COR-L47 (cell line): ENCODE results near the gene CHERP.
"Not testable (repeated sequence)": the region's sequence is repeated elsewhere in the genome, so short reads cannot be mapped to it uniquely, and the experiment has no call there.

Experiments used
- DNase-seq: peaks from one replicate; lab custom pipeline; 2025; lab: John Stamatoyannopoulos, UW

CHERP gene

DNA sequence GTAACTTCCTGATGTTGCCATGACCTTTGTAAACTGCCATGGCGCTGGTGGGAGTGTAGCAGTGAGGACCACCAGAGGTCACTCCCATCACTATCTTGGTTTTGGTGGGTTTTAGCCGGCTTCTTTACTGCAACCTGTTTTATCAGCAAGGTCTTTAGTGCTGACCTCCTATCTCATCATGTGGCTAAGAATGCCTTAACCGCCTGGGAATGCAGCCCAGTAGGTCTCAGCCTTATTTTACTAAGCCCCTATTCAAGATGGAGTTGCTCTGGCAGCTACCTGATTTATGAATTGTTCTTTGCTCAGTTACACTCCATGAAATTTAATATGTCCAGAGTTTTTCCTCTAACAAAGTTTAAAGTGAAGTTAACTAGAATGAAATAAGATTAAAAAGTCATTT, 65.8 kb downstream of the CHERP start:
- no peak for DNase-seq

GRCh38 chr19:16473875-16474392, 68.3 kb downstream of the CHERP start:
- no peak for DNase-seq

DNA sequence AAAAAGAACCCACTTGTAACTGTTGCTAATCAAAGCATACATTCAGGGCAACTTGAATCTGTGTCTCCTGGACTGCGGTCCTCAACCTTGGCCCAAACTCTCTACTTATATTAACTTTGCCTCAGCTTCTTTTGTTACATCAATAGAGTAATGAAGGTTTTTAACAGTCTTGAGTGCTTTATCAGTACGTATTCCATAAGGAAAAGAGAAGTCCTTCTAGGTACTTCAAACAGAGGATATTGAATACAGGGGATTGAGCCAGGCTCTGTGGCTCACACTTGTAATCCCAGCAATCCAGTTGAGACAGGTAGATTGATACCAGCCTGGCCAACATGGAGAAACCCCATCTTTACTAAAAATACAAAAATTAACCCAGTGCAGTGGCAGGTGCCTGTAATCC, 69.2 kb downstream of the CHERP start:
- no peak for DNase-seq

DNA sequence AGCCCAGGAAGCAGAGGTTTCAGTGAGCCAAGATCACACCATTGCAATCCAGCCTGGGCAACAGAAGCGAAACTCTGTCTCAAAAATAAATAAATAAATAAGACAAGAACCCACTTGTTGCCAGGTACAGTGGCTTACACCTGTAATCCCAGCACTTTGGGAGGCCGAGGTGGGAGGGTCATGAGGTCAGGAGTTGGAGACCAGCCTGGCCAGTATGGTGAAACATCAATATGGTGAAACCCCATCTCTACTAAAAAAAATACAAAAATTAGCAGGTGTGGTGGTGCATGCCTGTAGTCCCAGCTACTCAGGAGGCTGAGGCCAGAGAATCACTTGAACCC, 69.7 kb downstream of the CHERP start:
- not testable (repeated sequence) for DNase-seq

DNA sequence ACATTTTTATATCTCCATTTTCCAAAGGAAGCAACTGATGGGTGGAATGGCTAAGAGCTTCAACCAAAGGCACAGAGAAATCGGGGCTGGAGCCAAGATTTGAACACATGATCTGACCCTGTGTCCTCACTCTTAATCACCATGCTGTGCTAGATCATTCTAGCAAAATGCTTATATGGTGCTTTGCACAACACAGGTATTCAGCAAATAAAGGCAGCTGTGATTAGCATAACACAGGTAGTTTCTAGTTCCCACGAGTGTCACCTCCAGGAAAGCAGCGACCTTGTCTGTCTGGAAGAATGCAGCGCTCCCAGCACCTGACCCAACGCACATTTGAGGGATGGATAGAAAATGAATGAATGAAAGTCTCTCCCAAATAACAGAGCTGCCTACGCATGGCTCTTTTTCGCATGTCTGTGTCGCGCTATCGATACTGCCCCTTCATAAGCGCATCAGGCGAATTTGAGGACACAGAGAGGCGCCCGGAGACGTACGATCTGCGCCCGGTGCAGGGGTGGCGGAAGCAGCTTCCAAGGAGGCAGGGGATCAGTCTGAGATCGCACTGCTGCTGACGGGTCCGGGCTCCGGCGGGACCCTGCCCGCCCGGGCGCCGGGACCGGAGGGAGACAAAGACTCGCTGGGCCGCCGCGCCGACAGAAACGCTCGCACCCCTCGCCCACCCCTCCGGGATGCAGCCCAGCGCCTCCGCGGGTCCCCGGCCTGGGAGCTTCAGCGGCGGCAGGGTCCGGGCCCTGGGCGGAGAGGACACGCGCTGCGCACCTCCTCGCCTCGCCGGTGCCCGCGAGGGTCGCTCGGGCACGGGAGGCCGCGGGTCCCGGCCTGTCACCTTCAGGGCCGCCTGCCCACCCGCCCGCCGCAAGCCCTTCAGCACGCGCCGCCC, 71.1 kb downstream of the CHERP start:
- no peak for DNase-seq

DNA sequence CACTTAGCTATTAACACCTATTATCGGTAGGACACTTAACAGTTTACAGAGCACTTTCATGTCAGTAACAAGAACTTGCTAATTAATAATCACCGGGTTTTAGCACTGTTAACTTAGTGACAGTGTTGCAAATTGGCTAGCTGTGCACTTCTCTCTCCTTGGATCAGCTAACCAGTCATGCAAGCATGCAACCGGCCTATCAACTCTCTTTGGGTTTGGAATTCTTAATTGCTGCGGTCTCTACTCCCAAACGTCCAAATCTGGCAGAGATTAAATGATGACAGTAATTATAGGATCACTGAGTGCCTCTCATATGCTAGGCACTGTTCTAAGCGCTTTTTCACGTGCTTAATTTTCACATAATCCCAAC, 71.7 kb downstream of the CHERP start:
- DNase-seq, result no peak
